HG03280 (cell line): Measurements from ENCODE around the gene PROP1.
"Not testable (repeated sequence)": the region's sequence is repeated elsewhere in the genome, so short reads cannot be mapped to it uniquely, and the experiment has no call there.

Experiments used
- ATAC-seq: cut with Tn5 transposase; IDR thresholded peaks from one replicate; pipeline ENCODE4 v1.9.1; 2021; ENCODE audit warnings: mild to moderate bottlenecking, moderate library complexity; ENCODE audit not compliant: unreplicated experiment

PROP1 gene

GRCh38 chr5:177982956-177983355 is 13.1 kb downstream of the PROP1 start:
- ATAC-seq, result no peak

- ATAC-seq, result no peak
These were observed 13.8 kb downstream of the PROP1 start for GRCh38 chr5:177982072-177982727.

GRCh38 chr5:177981296-177982071 is 14.6 kb downstream of the PROP1 start:
- ATAC-seq, result no peak

- no peak for ATAC-seq
These were observed 15.3 kb downstream of the PROP1 start for GRCh38 chr5:177980743-177981151.

DNA sequence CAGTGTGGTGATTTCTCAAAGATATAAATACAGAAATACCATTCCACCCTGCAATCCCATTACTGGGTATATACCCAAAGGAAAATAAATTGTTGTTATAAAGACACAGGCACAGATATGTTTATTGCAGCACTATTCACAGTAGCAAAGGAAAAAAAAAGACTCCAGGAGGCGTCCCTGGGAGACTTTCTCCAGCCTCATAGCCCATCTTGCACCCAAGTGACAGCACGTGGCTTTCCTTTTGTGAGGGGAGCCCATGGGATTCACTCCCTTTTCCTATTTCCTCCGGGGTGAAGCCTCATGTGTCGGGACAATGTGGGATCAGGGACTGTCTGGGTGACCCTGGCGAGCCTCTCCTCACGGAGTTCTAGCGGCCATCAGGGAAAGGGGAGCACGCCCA is 18.4 kb downstream of the PROP1 start:
- ATAC-seq, result not testable (repeated sequence)

- no peak for ATAC-seq
These were observed 22.9 kb downstream of the PROP1 start for GRCh38 chr5:177973066-177973635.

DNA sequence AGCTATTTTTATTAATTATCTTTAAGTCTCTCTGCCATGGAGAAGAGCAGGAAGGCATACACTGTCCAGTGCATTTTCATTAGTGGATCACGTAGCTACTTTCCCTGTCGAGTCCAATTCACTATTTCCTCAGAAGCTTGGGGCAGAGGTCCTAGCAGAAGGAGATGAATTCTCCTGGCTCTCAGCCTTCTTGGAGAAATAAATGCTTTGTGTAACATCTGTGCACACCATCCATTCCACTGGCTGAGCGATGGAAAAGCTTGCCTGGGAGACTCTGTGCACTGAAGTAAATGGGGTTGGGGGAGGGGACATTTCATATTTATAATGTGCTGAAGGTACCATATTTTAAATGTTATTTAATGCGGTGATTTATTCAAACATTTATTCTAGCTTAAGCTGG is 23.4 kb downstream of the PROP1 start:
- no peak for ATAC-seq

DNA sequence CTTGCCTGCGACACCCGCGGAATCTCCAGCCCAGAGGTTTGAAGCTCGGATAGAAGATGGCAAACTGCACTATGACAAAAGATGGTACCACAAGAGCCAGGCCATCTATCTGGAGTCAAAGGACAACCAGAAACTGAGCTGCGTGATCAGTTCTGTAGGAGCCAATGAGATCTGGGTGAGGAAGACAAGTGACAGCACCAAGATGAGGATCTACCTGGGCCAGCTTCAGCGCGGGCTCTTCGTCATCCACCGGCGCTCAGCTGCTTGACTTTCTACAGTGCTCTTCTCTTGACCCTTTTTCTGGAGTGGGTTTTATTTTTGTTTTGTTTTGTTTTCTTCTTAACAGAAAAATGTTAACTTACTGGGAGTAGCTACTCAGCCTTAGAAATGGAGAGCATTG is 24.0 kb downstream of the PROP1 start:
- not testable (repeated sequence) for ATAC-seq

GRCh38 chr5:177968661-177969211 is 27.3 kb downstream of the PROP1 start:
- ATAC-seq, result no peak

DNA sequence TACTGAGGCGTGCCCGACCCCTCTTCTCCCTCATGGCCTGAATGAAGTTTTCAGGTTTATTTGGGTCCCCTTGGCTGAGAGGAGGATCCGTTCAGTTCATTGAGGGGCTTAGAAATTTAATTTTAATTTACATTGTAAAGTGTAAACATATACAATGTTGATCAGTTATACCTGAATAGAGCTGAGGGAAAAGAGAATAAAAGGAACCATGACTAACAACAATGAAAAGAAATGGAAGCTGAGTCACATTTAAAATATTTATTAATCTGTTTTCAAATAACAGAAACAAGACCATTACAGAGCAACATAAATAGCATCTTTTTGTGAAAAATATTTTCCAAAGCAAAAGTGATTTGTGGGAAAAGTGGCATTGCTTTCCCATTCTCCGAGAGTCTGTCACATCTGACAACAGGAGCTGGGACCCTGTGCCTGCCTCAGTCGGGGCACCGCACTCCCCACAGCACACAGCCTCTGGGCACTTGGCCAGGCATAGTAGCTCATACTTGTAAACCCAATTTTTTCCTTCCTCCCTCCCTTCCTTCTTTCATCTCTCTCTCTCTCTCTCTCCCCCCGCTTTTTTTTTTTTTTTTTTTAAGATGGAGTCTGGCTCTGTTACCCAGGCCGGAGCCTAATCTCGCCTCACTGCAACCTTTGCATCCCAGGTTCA is 28.7 kb downstream of the PROP1 start:
- ATAC-seq, result no peak

DNA sequence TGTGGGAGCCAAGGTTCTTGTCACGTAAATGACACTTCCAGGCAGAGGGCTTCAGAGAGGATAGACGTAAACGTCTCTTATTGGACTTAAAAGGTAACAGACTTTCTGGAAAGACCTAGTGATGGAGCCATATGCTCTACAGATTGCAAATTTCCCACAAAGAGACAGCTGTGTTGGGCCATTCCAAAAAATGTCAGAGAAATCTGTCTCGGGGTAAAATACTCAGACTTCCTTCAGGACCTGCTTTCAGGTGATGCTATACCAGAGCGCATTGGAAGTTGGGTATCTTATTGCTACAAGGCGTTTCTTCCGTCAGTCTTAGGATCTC is 29.2 kb downstream of the PROP1 start:
- ATAC-seq, result no peak

DNA sequence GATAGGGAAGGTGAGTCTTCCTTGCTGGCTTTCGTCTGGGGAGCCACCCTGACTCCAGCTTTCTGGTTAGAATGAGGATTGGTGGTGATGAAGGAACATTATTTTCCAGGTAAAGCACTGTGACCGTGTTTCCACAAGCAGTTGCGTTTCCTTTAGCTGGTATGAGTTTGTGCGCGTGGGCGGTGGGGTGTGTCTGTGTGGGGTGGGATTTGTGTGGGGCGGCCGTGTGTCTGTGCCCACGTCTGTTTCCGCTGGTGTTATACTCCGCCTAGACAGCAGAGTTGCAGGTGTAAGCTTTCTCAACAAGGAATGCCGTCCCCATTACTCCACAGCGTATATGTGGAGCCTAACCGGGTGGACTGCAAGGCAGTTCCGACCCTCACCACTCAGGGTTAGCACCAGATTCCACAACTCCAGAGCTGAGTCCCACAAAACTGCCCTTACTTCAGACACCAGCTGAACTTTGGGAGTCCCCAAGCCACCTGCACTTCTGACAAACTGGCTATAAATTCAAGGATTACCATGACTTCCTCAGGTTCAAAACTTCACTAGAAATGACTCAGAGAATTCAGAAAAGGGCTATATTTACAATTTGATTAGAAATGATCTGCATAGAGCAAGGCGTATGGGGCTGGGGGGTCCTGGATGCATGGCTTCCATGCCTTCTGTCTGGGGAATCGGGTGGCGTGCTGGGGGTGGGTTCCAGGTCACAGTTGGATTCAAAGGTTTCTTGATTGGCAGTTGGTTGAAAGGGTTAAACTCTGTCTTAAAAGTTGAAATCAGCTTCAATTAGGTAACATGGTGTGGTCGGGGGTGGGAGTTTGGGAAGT is 29.8 kb downstream of the PROP1 start:
- ATAC-seq, result no peak

GRCh38 chr5:177964471-177964870 is 31.6 kb downstream of the PROP1 start:
- no peak for ATAC-seq

DNA sequence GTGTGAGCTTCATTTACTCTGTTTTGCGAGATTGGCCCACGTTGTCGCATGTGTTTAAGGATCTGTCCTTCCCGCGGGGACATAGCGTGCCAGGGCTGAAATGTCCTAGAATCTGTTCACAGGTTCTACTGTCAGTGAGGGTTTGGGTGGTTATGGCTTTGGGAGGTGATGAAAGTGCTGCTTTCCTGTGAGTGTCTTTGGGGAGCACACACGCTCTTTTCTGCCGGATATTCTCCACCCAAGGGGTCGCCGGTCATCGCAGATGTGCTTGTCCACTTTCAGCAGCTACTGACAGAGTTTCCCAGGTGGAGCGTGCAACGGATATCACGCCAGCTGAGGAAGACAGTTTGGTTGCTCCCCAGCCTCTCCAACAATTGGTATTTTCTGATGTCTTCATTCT is 32.1 kb downstream of the PROP1 start:
- no peak for ATAC-seq

- no peak for ATAC-seq
These were observed 36.7 kb downstream of the PROP1 start for GRCh38 chr5:177959315-177959714.

GRCh38 chr5:177958696-177959095 is 37.3 kb downstream of the PROP1 start:
- no peak for ATAC-seq

GRCh38 chr5:177957241-177957640 is 38.8 kb downstream of the PROP1 start:
- no peak for ATAC-seq

DNA sequence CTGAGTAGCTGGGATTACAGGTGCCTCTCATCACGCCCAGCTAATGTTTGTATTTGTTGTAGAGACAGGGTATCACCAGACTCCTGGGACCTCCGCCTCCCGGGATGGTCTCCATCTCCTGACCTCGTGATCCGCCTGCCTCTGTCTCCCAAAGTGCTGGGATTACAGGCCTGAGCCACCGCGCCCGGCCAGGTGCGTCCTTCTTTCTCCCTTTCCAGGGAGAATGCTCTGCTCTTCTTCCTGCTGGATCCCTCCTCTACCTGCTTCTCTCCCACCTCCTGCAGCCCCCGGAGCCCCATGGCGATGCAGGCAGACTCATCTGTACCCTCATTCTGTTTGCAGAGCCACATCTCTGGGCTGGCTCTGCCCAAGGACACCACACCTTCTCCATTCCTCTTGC is 42.9 kb downstream of the PROP1 start:
- ATAC-seq, result not testable (repeated sequence)

DNA sequence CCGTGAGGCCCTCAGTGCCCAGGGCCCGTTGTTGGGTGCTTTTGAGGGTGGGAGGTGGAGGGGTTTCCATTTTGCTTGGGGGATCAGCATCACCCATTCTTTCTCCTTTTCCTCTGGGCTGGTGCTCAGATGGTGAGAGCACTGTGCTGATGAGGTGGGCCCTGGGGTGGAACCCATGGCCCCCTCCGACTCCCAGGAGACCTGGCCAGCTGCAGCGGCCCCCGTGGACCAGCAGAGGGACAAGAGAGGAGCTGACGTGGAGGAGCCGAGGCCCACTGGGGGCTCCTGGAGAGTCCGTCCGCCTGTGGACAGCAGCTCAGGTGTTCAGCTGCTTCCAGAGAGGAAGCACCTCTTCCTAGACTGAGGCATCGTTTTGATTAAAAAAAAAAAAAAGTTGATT is 46.4 kb downstream of the PROP1 start:
- ATAC-seq, result not testable (repeated sequence)

GRCh38 chr5:177949065-177949464 is 47.0 kb downstream of the PROP1 start:
- ATAC-seq, result peak; percentile 69

GRCh38 chr5:177947912-177948311 is 48.1 kb downstream of the PROP1 start:
- not testable (repeated sequence) for ATAC-seq
